HEK293T (cell line): Measurements from ENCODE around the gene PCMTD2.

Experiments used
- ARNT ChIP-seq: fragments of 450-650 bp; IDR thresholded peaks from 2 replicates; pipeline ENCODE4 v1.6.1; 2017; ENCODE audit warnings: mild to moderate bottlenecking
- BHLHE40 ChIP-seq: fragments of 450-650 bp; IDR thresholded peaks from 2 replicates; pipeline ENCODE4 v1.6.1; 2016; ENCODE audit warnings: mild to moderate bottlenecking, moderate library complexity, borderline replicate concordance
- ELF4 ChIP-seq: fragments of 450-650 bp; IDR thresholded peaks from 2 replicates; pipeline ENCODE4 v1.6.1; 2017; ENCODE audit warnings: antibody characterized with exemption
- FOXA1 ChIP-seq: fragments of 450-650 bp; IDR thresholded peaks from 2 replicates; pipeline ENCODE4 v1.6.1; 2016; ENCODE audit warnings: mild to moderate bottlenecking
- FOXK2 ChIP-seq: fragments of 450-650 bp; IDR thresholded peaks from 2 replicates; pipeline ENCODE4 v1.6.1; 2016; ENCODE audit warnings: mild to moderate bottlenecking
- FOXM1 ChIP-seq: fragments of 450-650 bp; IDR thresholded peaks from 2 replicates; pipeline ENCODE4 v1.6.1; 2017; ENCODE audit warnings: mild to moderate bottlenecking, borderline replicate concordance
- HDGF ChIP-seq: fragments of 450-650 bp; IDR thresholded peaks from 2 replicates; pipeline ENCODE4 v1.6.1; 2017; ENCODE audit warnings: antibody characterized with exemption, borderline replicate concordance
- L3MBTL2 ChIP-seq: fragments of 450-650 bp; conservative IDR thresholded peaks from 2 replicates; pipeline ENCODE4 v1.6.1; 2016; ENCODE audit warnings: mild to moderate bottlenecking
- NFRKB ChIP-seq: fragments of 450-650 bp; IDR thresholded peaks from 2 replicates; pipeline ENCODE4 v1.6.1; 2016; ENCODE audit warnings: mild to moderate bottlenecking, moderate library complexity
- SP1 ChIP-seq: fragments of 450-650 bp; IDR thresholded peaks from 2 replicates; pipeline ENCODE4 v1.6.1; 2017
- SUZ12 ChIP-seq: fragments of 450-650 bp; IDR thresholded peaks from 2 replicates; pipeline ENCODE4 v1.6.1; 2016; ENCODE audit warnings: mild to moderate bottlenecking
- TARDBP ChIP-seq: fragments of 450-650 bp; IDR thresholded peaks from 2 replicates; pipeline ENCODE4 v1.6.1; 2016
- TF ChIP-seq, protein P1 (sequence below): fragments of 450-650 bp; IDR thresholded peaks from 2 replicates; pipeline ENCODE4 v1.6.1; 2016

DNA sequence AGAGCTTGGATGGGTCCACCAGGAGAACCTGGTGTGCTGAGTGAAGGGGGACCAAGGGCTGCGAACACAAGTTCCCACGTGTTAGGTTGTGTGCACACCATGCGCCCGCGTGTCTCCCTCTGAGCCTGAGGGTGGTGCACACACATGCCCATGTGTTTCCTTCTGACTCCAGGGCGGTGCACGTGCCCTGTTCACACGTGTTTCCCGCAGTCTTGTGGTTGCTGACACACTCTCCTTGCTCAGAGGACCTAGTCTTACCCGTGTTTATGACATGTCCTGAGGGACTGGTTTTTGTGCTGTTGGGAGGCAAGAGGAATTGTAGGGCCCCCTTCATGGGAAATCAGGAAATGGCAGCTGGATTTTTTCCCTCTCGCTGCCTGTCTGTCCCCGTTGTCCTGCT, 36.3 kb upstream of the PCMTD2 start:
- TF ChIP-seq SUZ12, result no peak
- TF ChIP-seq TARDBP, result no peak
- TF ChIP-seq L3MBTL2, result no peak
- TF ChIP-seq SP1, result no peak
- no peak for TF ChIP-seq FOXM1
- TF ChIP-seq HDGF, result no peak
- no peak for TF ChIP-seq BHLHE40
- no peak for TF ChIP-seq FOXA1
- no peak for TF ChIP-seq ELF4
- TF ChIP-seq, protein P1, sequence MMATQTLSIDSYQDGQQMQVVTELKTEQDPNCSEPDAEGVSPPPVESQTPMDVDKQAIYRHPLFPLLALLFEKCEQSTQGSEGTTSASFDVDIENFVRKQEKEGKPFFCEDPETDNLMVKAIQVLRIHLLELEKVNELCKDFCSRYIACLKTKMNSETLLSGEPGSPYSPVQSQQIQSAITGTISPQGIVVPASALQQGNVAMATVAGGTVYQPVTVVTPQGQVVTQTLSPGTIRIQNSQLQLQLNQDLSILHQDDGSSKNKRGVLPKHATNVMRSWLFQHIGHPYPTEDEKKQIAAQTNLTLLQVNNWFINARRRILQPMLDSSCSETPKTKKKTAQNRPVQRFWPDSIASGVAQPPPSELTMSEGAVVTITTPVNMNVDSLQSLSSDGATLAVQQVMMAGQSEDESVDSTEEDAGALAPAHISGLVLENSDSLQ, result no peak
- no peak for TF ChIP-seq FOXK2
- TF ChIP-seq NFRKB, result no peak
- no peak for TF ChIP-seq ARNT
